ENCODE measurements around the gene PLA2G12B.
"Not testable (repeated sequence)": the region's sequence is repeated elsewhere in the genome, so short reads cannot be mapped to it uniquely, and the experiment has no call there.

The PLA2G12B gene

GRCh38 chr10:72910705-72911104, 43.9 kb downstream of the PLA2G12B start:
- no peak overlapping the region for H3K27ac ChIP-seq (replicated peaks)
- no peak overlapping the region for H3K4me3 ChIP-seq (replicated peaks; ENCODE audit: insufficient read depth, low read length)
- no peak for DNase-seq (ENCODE audit: low read depth in 1 of 2, low spot score in 1 of 2)
- no peaks in the 10 kb centered on the region for H3K27me3 ChIP-seq (ENCODE audit: insufficient read depth, poor library complexity, severe bottlenecking)
- TF ChIP-seq CTCF (IDR thresholded peaks at IDR 0.05; ENCODE audit: insufficient read depth, low read length), result no peak
- TF ChIP-seq POLR2AphosphoS5 (IDR thresholded peaks at IDR 0.05; ENCODE audit: low read depth), result no peak
- no peak for TF ChIP-seq SPI1 (IDR thresholded peaks at IDR 0.05; ENCODE audit: borderline replicate concordance, low read depth)
- TF ChIP-seq GABPA (IDR thresholded peaks at IDR 0.05; ENCODE audit: low read depth), result no peak
- no peak for TF ChIP-seq REST (IDR thresholded peaks at IDR 0.05; ENCODE audit: insufficient replicate concordance, low read depth)

GRCh38 chr10:72906446-72906845, 48.2 kb downstream of the PLA2G12B start:
- Histone ChIP-seq H3K27me3 (ENCODE audit: insufficient read depth, poor library complexity, severe bottlenecking) (no peaks in the 10 kb centered on the region), H3K27ac (replicated peaks) (no peak overlapping the region), H3K4me3 (replicated peaks; ENCODE audit: insufficient read depth, low read length) (no peak overlapping the region)
- TF ChIP-seq GABPA (IDR thresholded peaks at IDR 0.05; ENCODE audit: low read depth) (no peak), CTCF (IDR thresholded peaks at IDR 0.05; ENCODE audit: insufficient read depth, low read length) (no peak), POLR2AphosphoS5 (IDR thresholded peaks at IDR 0.05; ENCODE audit: low read depth) (no peak), REST (IDR thresholded peaks at IDR 0.05; ENCODE audit: insufficient replicate concordance, low read depth) (no peak), SPI1 (IDR thresholded peaks at IDR 0.05; ENCODE audit: borderline replicate concordance, low read depth) (no peak)
- no peak for DNase-seq (ENCODE audit: low read depth in 1 of 2, low spot score in 1 of 2)

GRCh38 chr10:72904806-72905205, 49.8 kb downstream of the PLA2G12B start:
- DNase-seq (ENCODE audit: low read depth in 1 of 2, low spot score in 1 of 2), result no peak
- Histone ChIP-seq H3K27ac (replicated peaks) (no peak overlapping the region), H3K4me3 (replicated peaks; ENCODE audit: insufficient read depth, low read length) (no peak overlapping the region), H3K27me3 (ENCODE audit: insufficient read depth, poor library complexity, severe bottlenecking) (no peaks in the 10 kb centered on the region)
- TF ChIP-seq POLR2AphosphoS5 (IDR thresholded peaks at IDR 0.05; ENCODE audit: low read depth), result no peak
- TF ChIP-seq CTCF (IDR thresholded peaks at IDR 0.05; ENCODE audit: insufficient read depth, low read length), result no peak
- no peak for TF ChIP-seq GABPA (IDR thresholded peaks at IDR 0.05; ENCODE audit: low read depth)
- TF ChIP-seq SPI1 (IDR thresholded peaks at IDR 0.05; ENCODE audit: borderline replicate concordance, low read depth), result no peak
- TF ChIP-seq REST (IDR thresholded peaks at IDR 0.05; ENCODE audit: insufficient replicate concordance, low read depth), result no peak

- DNase-seq (ENCODE audit: low read depth in 1 of 2, low spot score in 1 of 2); H3K27ac ChIP-seq (replicated peaks); H3K4me3 ChIP-seq (replicated peaks; ENCODE audit: insufficient read depth, low read length); H3K27me3 ChIP-seq (ENCODE audit: insufficient read depth, poor library complexity, severe bottlenecking): not testable (repeated sequence)
Observed at GRCh38 chr10:72903941-72904446, 50.6 kb downstream of the PLA2G12B start.

Measured in HL-60 (cell line).